Measurements from ENCODE around the gene FABP3.

- TF ChIP-seq CTCF (conservative IDR thresholded peaks at IDR 0.05; ENCODE audit: low read length) (peak; percentile 84), EZH2phosphoT487 (IDR thresholded peaks at IDR 0.05; ENCODE audit: borderline replicate concordance, low read depth, low read length) (no peak)
These were observed 48.6 kb upstream of the FABP3 start for GRCh38 chr1:31421371-31422040.
